K562 (cell line): Measurements from ENCODE around the gene FEN1. TPM values are rescaled to one million over a fixed set of nuclear protein-coding genes. Genes with fewer than 3 reads are reported as not detected.

Source experiments
- CC2D1A ChIP-seq: fragments of 450-650 bp; IDR thresholded peaks from 2 replicates; pipeline ENCODE4 v1.6.1; 2017; ENCODE audit warnings: mild to moderate bottlenecking
- CHD1 ChIP-seq: fragments of 200-600 bp; sonication (generic); IDR thresholded peaks from one replicate; pipeline ENCODE4 v1.6.1; 2012; ENCODE audit warnings: mild to moderate bottlenecking, moderate library complexity, low read length, inconsistent platforms
- FOXP1 ChIP-seq: sonication (generic); formaldehyde crosslinking; IDR thresholded peaks from 2 replicates; pipeline ENCODE4 v1.8.0; 2022; ENCODE audit warnings: mild to moderate bottlenecking, missing genetic modification reagents
- HDAC8 ChIP-seq: fragments of 450-650 bp; IDR thresholded peaks from 2 replicates; pipeline ENCODE4 v1.6.1; 2016; ENCODE audit warnings: mild to moderate bottlenecking, missing genetic modification characterization, moderate library complexity, missing compliant biosample characterization
- HIVEP1 ChIP-seq: fragments of 250-450 bp; sonication (Bioruptor Pico); IDR thresholded peaks from 2 replicates; pipeline ENCODE4 v1.4.0; 2020; ENCODE audit warnings: mild to moderate bottlenecking
- PCBP1 ChIP-seq: fragments of 200-400 bp; formaldehyde crosslinking; IDR thresholded peaks from 2 replicates; pipeline ENCODE4 v1.6.1; 2018; ENCODE audit warnings: mild to moderate bottlenecking, low read depth, low read length; ENCODE audit not compliant: poor library complexity, severe bottlenecking
- RAD21 ChIP-seq, 2 experiments: fragments of 250-450 bp in 1 of 2; fragments of 450-650 bp in 1 of 2; sonication (Bioruptor Pico) in 1 of 2; formaldehyde crosslinking in 1 of 2; IDR thresholded peaks in 1 of 2; conservative IDR thresholded peaks in 1 of 2; 2 replicates each; pipeline versions ENCODE4 v1.4.0 to v1.8.0; 2020 to 2022; ENCODE audit warnings: mild to moderate bottlenecking in 2 of 2, moderate library complexity in 1 of 2
- SMC3 ChIP-seq: conservative IDR thresholded peaks from 2 replicates; pipeline ENCODE4 v1.6.1; 2011; ENCODE audit warnings: low read depth, low read length, improper control_type of control experiment; ENCODE audit not compliant: insufficient read depth
- XRCC5 ChIP-seq: fragments of 200-400 bp; formaldehyde crosslinking; IDR thresholded peaks from 2 replicates; pipeline ENCODE4 v1.6.1; 2017; ENCODE audit warnings: low read depth, mild to moderate bottlenecking, low read length
- ZNF133 ChIP-seq: fragments of 250-450 bp; sonication (Bioruptor Pico); IDR thresholded peaks from 2 replicates; pipeline ENCODE4 v1.4.0; 2020; ENCODE audit warnings: mild to moderate bottlenecking
- ZNF197 ChIP-seq: fragments of 200-800 bp; sonication (Bioruptor generic); IDR thresholded peaks from 2 replicates; pipeline ENCODE4 v1.6.1; 2016; ENCODE audit warnings: low read depth, missing genetic modification characterization, missing compliant biosample characterization
- ZNF239 ChIP-seq: fragments of 250-450 bp; sonication (Bioruptor Pico); IDR thresholded peaks from 2 replicates; pipeline ENCODE4 v1.4.0; 2020; ENCODE audit warnings: mild to moderate bottlenecking
- ZNF384 ChIP-seq: IDR thresholded peaks from 2 replicates; pipeline ENCODE4 v1.6.1; 2012; ENCODE audit warnings: low read depth, low read length, improper control_type of control experiment
- ZNF707 ChIP-seq: fragments of 250-450 bp; sonication (Bioruptor Pico); conservative IDR thresholded peaks from 2 replicates; pipeline ENCODE4 v1.8.0; 2022; ENCODE audit warnings: inconsistent platforms, mild to moderate bottlenecking, moderate library complexity
- ZNF76 ChIP-seq: fragments of 250-450 bp; sonication (Bioruptor Pico); IDR thresholded peaks from 2 replicates; pipeline ENCODE4 v1.4.0; 2020; ENCODE audit warnings: mild to moderate bottlenecking, moderate library complexity, borderline replicate concordance
- ZSCAN32 ChIP-seq: fragments of 450-650 bp; formaldehyde crosslinking; IDR thresholded peaks from 2 replicates; pipeline ENCODE4 v1.4.0; 2020; ENCODE audit warnings: mild to moderate bottlenecking, moderate library complexity
- ZZZ3 ChIP-seq: fragments of 450-650 bp; IDR thresholded peaks from 2 replicates; pipeline ENCODE4 v1.6.1; 2016; ENCODE audit warnings: antibody characterized with exemption, mild to moderate bottlenecking, moderate library complexity
- polyA plus RNA-seq, 8 experiments: library from polyadenylated mRNA; depleted of rRNA in 4 of 8; stranded (reverse) in 5 of 8; unstranded in 3 of 8; fragments of >200 nt; fragmentation: Nextera tagmentation in 2 of 8; fragmentation: Illumina TruSeq in 1 of 8; extraction: Ambion mirVana in 2 of 8; extraction: Trizol in 1 of 8; gene quantifications; 2 replicates each; pipeline versions ENCODE4 v1.2.1 to v1.2.3, GENCODE V29; 2011 to 2014; ENCODE audit warnings: inconsistent platforms in 1 of 8, missing spikeins in 1 of 8
- total RNA-seq, 7 experiments: library from RNA; depleted of rRNA in 6 of 7; stranded (reverse); fragments of >200 nt in 6 of 7; fragmentation: Illumina TruSeq in 2 of 7; extraction: Trizol in 2 of 7; gene quantifications; 2 replicates each; pipeline versions ENCODE4 v1.2.1 to v1.2.3, GENCODE V29; 2011 to 2021; ENCODE audit warnings: low replicate concordance in 1 of 7
- TF ChIP-seq, protein P1 (sequence below): fragments of 250-450 bp; sonication (Bioruptor Pico); IDR thresholded peaks from 2 replicates; pipeline ENCODE4 v1.8.0; 2022; ENCODE audit warnings: moderate library complexity, mild to moderate bottlenecking, inconsistent platforms
- TF ChIP-seq, protein P2 (sequence below), 2 experiments: IDR thresholded peaks in 1 of 2; conservative IDR thresholded peaks in 1 of 2; 2 replicates each; pipeline ENCODE4 v1.6.1; 2016; ENCODE audit warnings: low read depth in 2 of 2, mild to moderate bottlenecking in 1 of 2, missing compliant biosample characterization in 1 of 2, missing genetic modification characterization in 1 of 2, moderate library complexity in 1 of 2
- TF ChIP-seq, protein P3 (sequence below): fragments of 450-650 bp; formaldehyde crosslinking; IDR thresholded peaks from 2 replicates; pipeline ENCODE4 v1.4.0; 2020; ENCODE audit warnings: mild to moderate bottlenecking, mixed read lengths
- TF ChIP-seq, protein P4 (sequence below), 3 experiments: IDR thresholded peaks in 2 of 3; conservative IDR thresholded peaks in 1 of 3; 2 replicates each; pipeline ENCODE4 v1.5.1; 2011 to 2012; ENCODE audit warnings: low read length in 3 of 3, mild to moderate bottlenecking in 3 of 3, control low read depth in 2 of 3, improper control_type of control experiment in 1 of 3, inconsistent platforms in 1 of 3, low read depth in 1 of 3, mixed read lengths in 1 of 3, moderate library complexity in 1 of 3; ENCODE audit not compliant: insufficient read depth in 2 of 3

The FEN1 gene
- total and polyA plus RNA-seq, 9 of the 15 experiments (the other 6 are each of a cell fraction or from before 2014, with no cell fraction given) = 58.1 to 156 (median 137) TPM

DNA sequence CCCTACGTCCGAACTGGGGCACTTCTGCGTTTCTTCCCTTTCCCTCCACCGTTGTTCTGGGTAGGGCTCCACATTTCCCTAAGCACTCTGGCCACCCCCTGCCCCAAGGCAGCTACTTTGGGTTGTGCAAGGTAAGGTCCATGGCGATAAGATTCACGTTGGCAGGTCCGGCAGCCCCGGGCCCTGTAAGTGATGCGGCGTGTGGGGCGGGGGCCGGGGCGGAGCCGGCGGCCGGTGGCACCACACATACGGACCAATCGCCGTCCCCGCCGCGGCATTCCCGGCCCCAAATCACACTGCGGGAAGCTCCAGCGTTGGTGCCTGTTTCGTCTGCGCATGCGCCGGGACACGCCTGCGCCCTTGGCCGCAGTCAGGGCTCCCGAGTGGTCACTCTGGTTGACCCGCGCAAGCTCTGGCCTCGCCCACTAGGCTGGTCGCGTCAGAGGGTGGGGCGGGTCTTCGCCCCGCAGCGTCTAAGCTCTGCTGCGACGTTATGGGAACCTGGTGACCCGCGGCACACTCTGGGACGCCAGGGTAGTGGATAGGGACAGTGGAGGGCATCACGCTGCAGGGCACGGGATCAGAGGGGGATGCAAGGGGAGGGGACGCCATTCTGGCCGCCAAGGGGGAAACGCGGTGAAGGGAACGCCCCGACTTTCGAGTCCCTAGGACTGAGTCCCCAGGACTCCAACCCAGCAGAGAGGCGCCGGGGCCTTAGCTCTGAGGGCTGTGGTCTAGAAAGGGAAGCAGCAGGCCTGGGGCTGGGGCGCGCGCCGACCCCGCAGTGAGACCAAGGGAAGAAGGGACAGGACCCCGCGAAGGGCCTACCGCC is 22.5 kb downstream of the FEN1 start (continued):
- TF ChIP-seq ZNF197 (CRISPR knock-in tag) = no peak
- TF ChIP-seq HDAC8 (tag) = no peak
- TF ChIP-seq FOXP1 (CRISPR knock-in tag) = peak; percentile 79; the same call in 1 of the 2 replicates
- TF ChIP-seq XRCC5 = no peak
- no peak for TF ChIP-seq ZNF239 (CRISPR knock-in tag)
- TF ChIP-seq, protein P1, sequence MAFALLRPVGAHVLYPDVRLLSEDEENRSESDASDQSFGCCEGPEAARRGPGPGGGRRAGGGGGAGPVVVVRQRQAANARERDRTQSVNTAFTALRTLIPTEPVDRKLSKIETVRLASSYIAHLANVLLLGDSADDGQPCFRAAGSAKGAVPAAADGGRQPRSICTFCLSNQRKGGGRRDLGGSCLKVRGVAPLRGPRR = no peak
- TF ChIP-seq ZNF76 (CRISPR knock-in tag) = 0 out of 2 replicates have a peak, but pooled peaks have one; percentile 22
- TF ChIP-seq CHD1 = no peak
- no peak for TF ChIP-seq PCBP1
- TF ChIP-seq ZNF384 = no peak
- TF ChIP-seq, protein P2, sequence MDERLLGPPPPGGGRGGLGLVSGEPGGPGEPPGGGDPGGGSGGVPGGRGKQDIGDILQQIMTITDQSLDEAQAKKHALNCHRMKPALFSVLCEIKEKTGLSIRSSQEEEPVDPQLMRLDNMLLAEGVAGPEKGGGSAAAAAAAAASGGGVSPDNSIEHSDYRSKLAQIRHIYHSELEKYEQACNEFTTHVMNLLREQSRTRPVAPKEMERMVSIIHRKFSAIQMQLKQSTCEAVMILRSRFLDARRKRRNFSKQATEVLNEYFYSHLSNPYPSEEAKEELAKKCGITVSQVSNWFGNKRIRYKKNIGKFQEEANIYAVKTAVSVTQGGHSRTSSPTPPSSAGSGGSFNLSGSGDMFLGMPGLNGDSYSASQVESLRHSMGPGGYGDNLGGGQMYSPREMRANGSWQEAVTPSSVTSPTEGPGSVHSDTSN (CRISPR knock-in tag; IDR thresholded peaks at IDR 0.05; ENCODE audit: low read depth) = no peak
- TF ChIP-seq, protein P2 (tag; conservative IDR thresholded peaks at IDR 0.05; ENCODE audit: low read depth) = no peak; the same call in 1 of the 2 replicates
- no peak for TF ChIP-seq ZZZ3
- no peak for TF ChIP-seq ZSCAN32 (CRISPR knock-in tag)
- TF ChIP-seq RAD21 (CRISPR knock-in tag; conservative IDR thresholded peaks at IDR 0.05 in 1 of 2, IDR thresholded peaks at IDR 0.05 in 1 of 2) = peak in 1 of 2 experiments; percentile 2; a peak in 1 of 4 replicates
- TF ChIP-seq ZNF707 (CRISPR knock-in tag) = no peak
- TF ChIP-seq HIVEP1 (CRISPR knock-in tag) = no peak
- TF ChIP-seq CC2D1A = no peak
- no peak for TF ChIP-seq ZNF133 (CRISPR knock-in tag)
- no peak for TF ChIP-seq SMC3
- TF ChIP-seq, protein P3, sequence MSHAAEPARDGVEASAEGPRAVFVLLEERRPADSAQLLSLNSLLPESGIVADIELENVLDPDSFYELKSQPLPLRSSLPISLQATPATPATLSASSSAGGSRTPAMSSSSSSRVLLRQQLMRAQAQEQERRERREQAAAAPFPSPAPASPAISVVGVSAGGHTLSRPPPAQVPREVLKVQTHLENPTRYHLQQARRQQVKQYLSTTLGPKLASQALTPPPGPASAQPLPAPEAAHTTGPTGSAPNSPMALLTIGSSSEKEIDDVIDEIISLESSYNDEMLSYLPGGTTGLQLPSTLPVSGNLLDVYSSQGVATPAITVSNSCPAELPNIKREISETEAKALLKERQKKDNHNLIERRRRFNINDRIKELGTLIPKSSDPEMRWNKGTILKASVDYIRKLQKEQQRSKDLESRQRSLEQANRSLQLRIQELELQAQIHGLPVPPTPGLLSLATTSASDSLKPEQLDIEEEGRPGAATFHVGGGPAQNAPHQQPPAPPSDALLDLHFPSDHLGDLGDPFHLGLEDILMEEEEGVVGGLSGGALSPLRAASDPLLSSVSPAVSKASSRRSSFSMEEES (CRISPR knock-in tag) = no peak
- TF ChIP-seq, protein P4, sequence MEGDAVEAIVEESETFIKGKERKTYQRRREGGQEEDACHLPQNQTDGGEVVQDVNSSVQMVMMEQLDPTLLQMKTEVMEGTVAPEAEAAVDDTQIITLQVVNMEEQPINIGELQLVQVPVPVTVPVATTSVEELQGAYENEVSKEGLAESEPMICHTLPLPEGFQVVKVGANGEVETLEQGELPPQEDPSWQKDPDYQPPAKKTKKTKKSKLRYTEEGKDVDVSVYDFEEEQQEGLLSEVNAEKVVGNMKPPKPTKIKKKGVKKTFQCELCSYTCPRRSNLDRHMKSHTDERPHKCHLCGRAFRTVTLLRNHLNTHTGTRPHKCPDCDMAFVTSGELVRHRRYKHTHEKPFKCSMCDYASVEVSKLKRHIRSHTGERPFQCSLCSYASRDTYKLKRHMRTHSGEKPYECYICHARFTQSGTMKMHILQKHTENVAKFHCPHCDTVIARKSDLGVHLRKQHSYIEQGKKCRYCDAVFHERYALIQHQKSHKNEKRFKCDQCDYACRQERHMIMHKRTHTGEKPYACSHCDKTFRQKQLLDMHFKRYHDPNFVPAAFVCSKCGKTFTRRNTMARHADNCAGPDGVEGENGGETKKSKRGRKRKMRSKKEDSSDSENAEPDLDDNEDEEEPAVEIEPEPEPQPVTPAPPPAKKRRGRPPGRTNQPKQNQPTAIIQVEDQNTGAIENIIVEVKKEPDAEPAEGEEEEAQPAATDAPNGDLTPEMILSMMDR (IDR thresholded peaks at IDR 0.05 in 2 of 3, conservative IDR thresholded peaks at IDR 0.05 in 1 of 3; ENCODE audit: insufficient read depth in 2 of 3, low read depth in 1 of 3, low read length in 3 of 3) = no peak; a peak in 1 of 6 replicates
